Psoas muscle (tissue), 8 donors: ENCODE results near the gene C2CD2. TPM values are rescaled to one million over a fixed set of nuclear protein-coding genes. Genes with fewer than 3 reads are reported as not detected.

Experiments
- ATAC-seq, 4 donors: fragments of 200-7000 bp; cut with Tn5 transposase; one replicate each; pipeline ENCODE4 v1.9.1; 2020; ENCODE audit warnings: moderate library complexity in 3 of 4, mild to moderate bottlenecking in 2 of 4
- DNase-seq, 2 donors: peaks; one replicate each; pipeline ENCODE4 v3.0.0-alpha.2; 2020
- H3K27ac ChIP-seq: fragments of 200-600 bp; one replicate; pipeline ENCODE4 v1.8.0; 2022
- H3K27me3 ChIP-seq, 3 donors: fragments of 200-600 bp in 1 of 3; one replicate each; pipeline versions ENCODE4 v1.6.1 to v1.8.0; 2013 to 2022; ENCODE audit warnings: low read length in 2 of 3, mild to moderate bottlenecking in 2 of 3, moderate library complexity in 1 of 3; ENCODE audit not compliant: insufficient read depth in 3 of 3
- H3K36me3 ChIP-seq, 2 donors: fragments of 200-600 bp in 1 of 2; one replicate each; pipeline versions ENCODE4 v1.6.1 to v1.8.0; 2013 to 2022; ENCODE audit warnings: low read depth in 1 of 2, mild to moderate bottlenecking in 1 of 2, moderate library complexity in 1 of 2; ENCODE audit not compliant: insufficient read depth in 1 of 2
- H3K4me1 ChIP-seq: fragments of 200-600 bp; one replicate; pipeline ENCODE4 v1.8.0; 2022
- H3K4me3 ChIP-seq: fragments of 200-600 bp; one replicate; pipeline ENCODE4 v1.8.0; 2022; ENCODE audit warnings: mild to moderate bottlenecking
- H3K9me3 ChIP-seq: fragments of 200-600 bp; one replicate; pipeline ENCODE4 v1.8.0; 2022
- WGBS, 3 donors: extraction: QIAGEN DNeasy Blood & Tissue Kit; methylation state at CpG; one replicate each; pipeline versions ENCODE4 v1.1.6 to v1.1.7; 2013; 5-methylcytosine and 5-hydroxymethylcytosine counted together
- intact Hi-C, 2 donors: fragments of 100-400 bp; cut with DNase I; formaldehyde crosslinking; loops; one replicate each; pipeline versions ENCODE4 v1.11.0 to v1.14.2; 2022
- polyA plus RNA-seq, 3 donors: library from polyadenylated mRNA; stranded (reverse); fragments of 200-250 nt; gene quantifications; one replicate each; pipeline ENCODE4 v1.2.3, GENCODE V29; 2013
- total RNA-seq, 4 donors: library from RNA; stranded (reverse); fragmentation: NEBNext Ultra II Directional in 2 of 4; extraction: Animal tissue kit (Norgen Biotek cat#: 25700) in 2 of 4; gene quantifications; one replicate each; pipeline versions ENCODE4 v1.2.1 to v1.2.4, GENCODE V29; 2021 to 2023
- TF ChIP-seq, protein P1 (sequence below): fragments of 200-600 bp; IDR thresholded peaks from one replicate; pipeline ENCODE4 v1.8.0; 2022; ENCODE audit warnings: antibody characterized with exemption
- donor health status: healthy with polysubstance abuse.
- donor health status: DM: no; HTN: no; CAD: no; lungs with moderate emphysema.
- donor health status: Bipolar disorder and iron deficiency.
- donor health status: healthy.
- donor health status: DM: yes; HTN: yes; CAD: no.
- donor health status: DM: no; HTN: no; CAD: no.
- donor health status: DM: no; HTN: no; CAD: no.
- donor health status: DM: yes; HTN: yes; CAD: no.

The C2CD2 gene
- total and polyA plus RNA-seq, 7 donors: 1.6 to 6.6 (median 3.2) TPM

DNA sequence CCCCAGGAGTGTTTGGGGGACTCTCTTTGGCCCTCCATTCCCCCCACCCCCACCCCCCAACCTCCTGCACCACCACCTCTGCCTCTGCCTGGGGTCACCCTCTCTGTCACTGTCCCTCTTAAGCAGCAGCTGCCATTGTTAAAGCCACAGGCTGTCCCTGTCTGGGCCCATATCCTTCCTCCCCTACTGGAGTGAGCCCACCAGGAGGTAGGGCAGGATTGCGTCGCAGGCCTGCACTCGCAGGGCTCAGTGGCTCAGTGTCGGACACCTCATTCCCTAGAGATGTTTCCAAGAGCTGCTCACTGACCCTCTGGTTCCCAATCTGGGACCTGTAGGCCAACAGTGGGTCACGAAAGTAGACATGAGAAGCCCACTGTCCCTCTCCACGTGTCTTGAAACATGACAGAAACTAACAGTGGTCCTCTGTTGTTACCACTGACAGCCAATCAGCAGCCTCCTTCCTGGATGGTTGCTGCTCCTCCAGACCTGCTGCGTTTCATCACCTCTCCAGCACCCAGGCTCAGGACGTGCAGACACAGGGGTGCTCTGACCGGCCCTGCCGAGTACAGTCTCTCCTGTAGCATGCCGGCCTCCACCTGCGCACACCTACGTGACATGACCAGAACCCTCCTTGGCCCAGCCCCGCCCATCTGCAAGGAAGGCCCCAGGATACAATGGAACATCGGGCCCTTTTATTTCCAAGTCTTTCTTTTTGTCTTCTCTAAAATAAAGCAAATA lies 82.4 kb downstream of the C2CD2 start:
- Histone ChIP-seq H3K27me3 (no peaks in the 10 kb centered on the region), H3K9me3 (no peaks in the 10 kb centered on the region), H3K36me3 (no peaks in the 10 kb centered on the region), H3K27ac (no peak overlapping the region), H3K4me3 (no peak overlapping the region), H3K4me1 (no peaks in the 10 kb centered on the region)
- DNase-seq (no peak), ATAC-seq (no peak)
- 88 to 93% (median 91%) methylated on average over 15 of the region's 15 CpGs for WGBS, 3 donors
- TF ChIP-seq, protein P1, sequence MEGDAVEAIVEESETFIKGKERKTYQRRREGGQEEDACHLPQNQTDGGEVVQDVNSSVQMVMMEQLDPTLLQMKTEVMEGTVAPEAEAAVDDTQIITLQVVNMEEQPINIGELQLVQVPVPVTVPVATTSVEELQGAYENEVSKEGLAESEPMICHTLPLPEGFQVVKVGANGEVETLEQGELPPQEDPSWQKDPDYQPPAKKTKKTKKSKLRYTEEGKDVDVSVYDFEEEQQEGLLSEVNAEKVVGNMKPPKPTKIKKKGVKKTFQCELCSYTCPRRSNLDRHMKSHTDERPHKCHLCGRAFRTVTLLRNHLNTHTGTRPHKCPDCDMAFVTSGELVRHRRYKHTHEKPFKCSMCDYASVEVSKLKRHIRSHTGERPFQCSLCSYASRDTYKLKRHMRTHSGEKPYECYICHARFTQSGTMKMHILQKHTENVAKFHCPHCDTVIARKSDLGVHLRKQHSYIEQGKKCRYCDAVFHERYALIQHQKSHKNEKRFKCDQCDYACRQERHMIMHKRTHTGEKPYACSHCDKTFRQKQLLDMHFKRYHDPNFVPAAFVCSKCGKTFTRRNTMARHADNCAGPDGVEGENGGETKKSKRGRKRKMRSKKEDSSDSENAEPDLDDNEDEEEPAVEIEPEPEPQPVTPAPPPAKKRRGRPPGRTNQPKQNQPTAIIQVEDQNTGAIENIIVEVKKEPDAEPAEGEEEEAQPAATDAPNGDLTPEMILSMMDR: no peak
- intact Hi-C loops: no loop called here

DNA sequence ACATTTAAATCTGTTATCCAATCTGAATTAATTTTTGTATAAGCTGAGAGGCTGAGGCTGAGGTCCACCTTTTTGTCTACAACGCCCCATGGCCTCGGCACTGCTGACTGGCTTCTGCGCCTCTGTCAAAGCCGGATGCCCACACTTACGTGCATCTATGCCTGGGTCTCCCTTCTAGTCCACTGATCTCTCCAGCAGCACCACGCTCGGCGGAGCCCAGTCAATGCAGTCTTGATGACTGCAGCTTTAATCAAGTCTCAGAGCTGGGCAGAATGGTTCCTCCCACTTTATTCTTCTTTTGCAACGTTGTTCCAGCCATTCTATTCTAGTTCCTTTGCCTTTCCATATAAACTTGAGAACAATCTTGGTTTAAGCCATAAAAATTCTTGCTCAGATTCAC lies 84.0 kb downstream of the C2CD2 start:
- DNase-seq: no peak
- intact Hi-C loops: no loop called here

DNA sequence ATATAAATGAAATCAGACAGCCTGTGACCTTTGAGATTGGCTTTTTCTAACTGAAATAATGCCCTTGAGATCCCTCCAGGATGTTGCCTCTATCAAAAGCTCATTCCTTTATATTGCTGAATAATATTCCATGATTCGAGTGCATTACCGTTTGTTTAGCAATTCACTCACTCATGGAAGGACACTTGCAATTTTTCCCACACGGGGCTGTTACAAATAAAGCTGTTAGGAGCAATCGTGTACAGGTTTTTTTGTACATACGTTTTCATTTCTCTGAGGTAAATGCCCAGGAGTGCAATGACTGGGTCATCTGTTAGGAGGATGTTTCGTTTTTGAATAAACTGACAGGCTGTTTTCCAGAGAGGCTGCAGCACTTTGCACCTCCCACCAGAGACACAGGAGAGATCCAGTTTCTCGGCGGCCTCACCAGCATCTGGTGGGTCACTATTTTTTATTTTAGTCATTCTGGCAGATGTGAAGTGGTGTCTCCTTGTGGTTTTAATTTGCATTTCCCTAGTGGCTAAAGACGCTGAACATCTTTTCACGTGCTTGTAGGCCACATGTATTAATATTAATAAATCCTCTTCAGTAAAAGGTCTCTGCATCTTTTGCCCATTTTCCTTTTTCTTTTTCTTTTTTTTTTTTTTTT lies 85.6 kb downstream of the C2CD2 start:
- 71 to 77% (median 71%) methylated on average over 10 of the region's 10 CpGs for WGBS, 3 donors
- Histone ChIP-seq H3K4me1 (no peaks in the 10 kb centered on the region), H3K36me3 (no peaks in the 10 kb centered on the region), H3K27ac (no peak overlapping the region), H3K9me3 (no peaks in the 10 kb centered on the region), H3K4me3 (no peak overlapping the region), H3K27me3 (no peaks in the 10 kb centered on the region)
- DNase-seq (no peak), ATAC-seq (no peak)
- TF ChIP-seq, protein P1: no peak
- intact Hi-C loops: no loop called here

More for the DNA sequence above, 84.0 kb downstream of the C2CD2 start:
- 87 to 92% (median 91%) methylated on average over 9 of the region's 9 CpGs for WGBS, 3 donors
- no peaks in the 10 kb centered on the region for H3K4me1 ChIP-seq
- H3K36me3 ChIP-seq: no peaks in the 10 kb centered on the region
- no peaks in the 10 kb centered on the region for H3K9me3 ChIP-seq
- H3K27ac ChIP-seq: no peak overlapping the region
- no peak overlapping the region for H3K4me3 ChIP-seq
- no peaks in the 10 kb centered on the region for H3K27me3 ChIP-seq
- no peak for ATAC-seq
- TF ChIP-seq, protein P1: no peak

DNA sequence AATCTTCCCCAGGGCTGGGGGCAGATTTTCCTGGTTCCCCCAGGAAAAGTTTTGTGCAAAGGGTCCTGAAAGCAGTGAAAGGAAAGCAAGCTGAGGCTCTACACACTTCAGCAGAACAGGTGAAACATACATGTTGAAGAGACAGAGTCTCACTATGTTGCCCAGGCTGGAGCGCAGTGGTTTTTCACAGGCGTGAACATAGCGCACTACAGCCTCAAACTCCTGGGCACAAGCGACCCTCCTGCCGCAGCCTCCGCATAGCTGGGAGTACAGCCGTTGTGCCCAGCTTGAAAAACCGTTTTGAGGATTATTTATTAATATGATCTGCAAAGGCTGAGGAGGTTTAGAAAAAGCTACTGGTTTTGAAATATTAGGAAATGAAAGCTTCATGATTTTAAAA lies 86.5 kb downstream of the C2CD2 start:
- Histone ChIP-seq H3K27me3 (no peaks in the 10 kb centered on the region), H3K4me1 (no peaks in the 10 kb centered on the region), H3K4me3 (no peak overlapping the region), H3K36me3 (no peaks in the 10 kb centered on the region), H3K9me3 (no peaks in the 10 kb centered on the region), H3K27ac (no peak overlapping the region)
- DNase-seq: no peak
- ATAC-seq: no peak
- intact Hi-C loops: no loop called here
- TF ChIP-seq, protein P1: no peak
- 92 to 94% (median 93%) methylated on average over 8 of the region's 8 CpGs for WGBS, 3 donors
